IMR-90 (cell line): Measurements from ENCODE around the gene FBN3. TPM values are rescaled to one million over a fixed set of nuclear protein-coding genes. Genes with fewer than 3 reads are reported as not detected.

Source experiments
- ATAC-seq: fragments of 200-7000 bp; cut with Tn5 transposase; 2 replicates; pipeline ENCODE4 v1.9.1; 2020; ENCODE audit warnings: low read depth, mild to moderate bottlenecking, moderate library complexity
- BruUV-seq: library from RNA; stranded (reverse); fragments of 400-500 nt; replicated peaks from 2 replicates; lab custom pipeline; 2021; lab: Mats Ljungman, UMichigan
- CTCF ChIA-PET: fragments of 300-600 bp; formaldehyde crosslinking; extraction: SDS; loops from one replicate; lab custom pipeline; 2021; ENCODE audit warnings: antibody characterized with exemption; lab: Yijun Ruan, JAX
- POLR2A ChIA-PET: fragments of 300-600 bp; sonication (Branson Sonifier 250); formaldehyde crosslinking; loops from one replicate; lab custom pipeline; 2022; ENCODE audit warnings: antibody characterized with exemption; ENCODE audit not compliant: unreplicated experiment; lab: Charles Lee
- DNase-seq: peaks from one replicate; pipeline ENCODE4 v3.0.0; 2013
- H2AFZ ChIP-seq: replicated peaks from 2 replicates; pipeline ENCODE3; 2013; ENCODE audit warnings: low read length, mild to moderate bottlenecking; ENCODE audit not compliant: poor library complexity
- H2AK5ac ChIP-seq: 2 replicates; pipeline ENCODE4 v1.6.1; 2013; ENCODE audit warnings: low read depth, low read length, inconsistent platforms
- H2AK9ac ChIP-seq: replicated peaks from 2 replicates; pipeline ENCODE3; 2013; ENCODE audit warnings: mild to moderate bottlenecking, low read depth, low read length, moderate library complexity; ENCODE audit not compliant: poor library complexity
- H2BK120ac ChIP-seq: 2 replicates; pipeline ENCODE4 v1.6.1; 2013; ENCODE audit warnings: low read depth, low read length, inconsistent platforms
- H2BK15ac ChIP-seq: 3 replicates; pipeline ENCODE4 v1.6.1; 2013; ENCODE audit warnings: low read depth, low read length, inconsistent platforms
- H2BK20ac ChIP-seq: 2 replicates; pipeline ENCODE4 v1.6.1; 2013; ENCODE audit warnings: low read depth, mild to moderate bottlenecking, inconsistent platforms, low read length, moderate library complexity
- H2BK5ac ChIP-seq: 2 replicates; pipeline ENCODE4 v1.6.1; 2013; ENCODE audit warnings: mild to moderate bottlenecking, low read depth, low read length, inconsistent platforms; ENCODE audit not compliant: poor library complexity, severe bottlenecking
- H3K14ac ChIP-seq: replicated peaks from 2 replicates; pipeline ENCODE4 v1.6.1; 2013; ENCODE audit warnings: low read depth, low read length, inconsistent platforms
- H3K18ac ChIP-seq: 2 replicates; pipeline ENCODE4 v1.6.1; 2013; ENCODE audit warnings: low read depth, low read length, control low read depth
- H3K23ac ChIP-seq: 2 replicates; pipeline ENCODE4 v1.6.1; 2013; ENCODE audit warnings: low read depth, low read length, inconsistent platforms
- H3K27ac ChIP-seq: 2 replicates; pipeline ENCODE4 v1.5.1; 2013; ENCODE audit warnings: mild to moderate bottlenecking, control low read depth, low read length; ENCODE audit not compliant: insufficient read depth
- H3K27me3 ChIP-seq: 2 replicates; pipeline ENCODE4 v1.6.1; 2013; ENCODE audit warnings: low read length; ENCODE audit not compliant: control insufficient read depth, insufficient read depth
- H3K36me3 ChIP-seq: 2 replicates; pipeline ENCODE4 v1.6.1; 2013; ENCODE audit warnings: low read length, mixed read lengths; ENCODE audit not compliant: control insufficient read depth, insufficient read depth
- H3K4ac ChIP-seq: 2 replicates; pipeline ENCODE4 v1.6.1; 2013; ENCODE audit warnings: low read depth, low read length, inconsistent platforms
- H3K4me1 ChIP-seq: 2 replicates; pipeline ENCODE4 v1.6.1; 2013; ENCODE audit warnings: low read length, mixed read lengths; ENCODE audit not compliant: control insufficient read depth, insufficient read depth
- H3K4me2 ChIP-seq: 2 replicates; pipeline ENCODE4 v1.6.1; 2013; ENCODE audit warnings: low read depth, mild to moderate bottlenecking, control low read depth, low read length, moderate library complexity
- H3K4me3 ChIP-seq: 2 replicates; pipeline ENCODE4 v1.5.1; 2013; ENCODE audit warnings: low read depth, mild to moderate bottlenecking, control low read depth, low read length, moderate library complexity; ENCODE audit not compliant: insufficient read depth
- H3K56ac ChIP-seq: 2 replicates; pipeline ENCODE4 v1.6.1; 2013; ENCODE audit warnings: low read length, inconsistent platforms; ENCODE audit not compliant: insufficient read depth; ENCODE audit errors: extremely low read depth
- H3K79me1 ChIP-seq, 2 experiments: 2 replicates each; pipeline ENCODE4 v1.6.1; 2013; ENCODE audit warnings: low read length in 2 of 2, inconsistent platforms in 1 of 2, low read depth in 1 of 2
- H3K9ac ChIP-seq: 2 replicates; pipeline ENCODE4 v1.6.1; 2013; ENCODE audit warnings: low read depth, low read length, control low read depth
- H3K9me1 ChIP-seq: 2 replicates; pipeline ENCODE4 v1.6.1; 2013; ENCODE audit warnings: low read length, inconsistent platforms; ENCODE audit not compliant: insufficient read depth
- H3K9me3 ChIP-seq: 2 replicates; pipeline ENCODE4 v1.6.1; 2013; ENCODE audit warnings: low read length; ENCODE audit not compliant: control insufficient read depth, insufficient read depth
- H4K20me1 ChIP-seq: 2 replicates; pipeline ENCODE4 v1.6.1; 2013; ENCODE audit warnings: low read length, inconsistent platforms; ENCODE audit not compliant: insufficient read depth
- H4K5ac ChIP-seq: 2 replicates; pipeline ENCODE4 v1.6.1; 2013; ENCODE audit warnings: mild to moderate bottlenecking, low read depth, low read length, control low read depth
- H4K8ac ChIP-seq, 2 experiments: 2 replicates each; pipeline ENCODE4 v1.6.1; 2013; ENCODE audit warnings: low read depth in 2 of 2, low read length in 2 of 2, control low read depth in 1 of 2, inconsistent platforms in 1 of 2
- H4K91ac ChIP-seq: 2 replicates; pipeline ENCODE4 v1.6.1; 2013; ENCODE audit warnings: low read depth, low read length, inconsistent platforms; ENCODE audit not compliant: insufficient read depth
- BHLHE40 ChIP-seq: fragments of 150-350 bp; IDR thresholded peaks from 2 replicates; pipeline ENCODE4 v1.6.1; 2016; ENCODE audit warnings: mild to moderate bottlenecking, low read depth, low read length
- CEBPB ChIP-seq: IDR thresholded peaks from 2 replicates; pipeline ENCODE4 v1.6.1; 2012; ENCODE audit warnings: low read depth, low read length, improper control_type of control experiment
- CHD1 ChIP-seq: IDR thresholded peaks from 2 replicates; pipeline ENCODE4 v1.6.1; 2012; ENCODE audit warnings: low read depth, low read length, improper control_type of control experiment
- MAFK ChIP-seq: IDR thresholded peaks from 2 replicates; pipeline ENCODE4 v1.6.1; 2012; ENCODE audit warnings: low read depth, low read length, improper control_type of control experiment
- MAZ ChIP-seq: IDR thresholded peaks from 2 replicates; pipeline ENCODE4 v1.6.1; 2012; ENCODE audit warnings: low read depth, mild to moderate bottlenecking, low read length, improper control_type of control experiment, moderate library complexity, borderline replicate concordance
- MXI1 ChIP-seq: IDR thresholded peaks from 2 replicates; pipeline ENCODE4 v1.6.1; 2012; ENCODE audit warnings: low read depth, mild to moderate bottlenecking, low read length, moderate library complexity, borderline replicate concordance
- NFE2L2 ChIP-seq: fragments of 150-350 bp; IDR thresholded peaks from 2 replicates; pipeline ENCODE4 v1.6.1; 2016; ENCODE audit warnings: low read depth, mild to moderate bottlenecking, low read length
- RAD21 ChIP-seq: IDR thresholded peaks from 2 replicates; pipeline ENCODE4 v1.6.1; 2012; ENCODE audit warnings: low read length, improper control_type of control experiment
- RCOR1 ChIP-seq: IDR thresholded peaks from 2 replicates; pipeline ENCODE4 v1.6.1; 2012; ENCODE audit warnings: mild to moderate bottlenecking, low read length, improper control_type of control experiment; ENCODE audit not compliant: insufficient replicate concordance
- SMC3 ChIP-seq: fragments of 150-350 bp; IDR thresholded peaks from 2 replicates; pipeline ENCODE4 v1.6.1; 2016; ENCODE audit warnings: low read depth, mild to moderate bottlenecking, antibody characterized with exemption, low read length, moderate library complexity
- whole genome bisulfite sequencing, 2 experiments: methylation state at CpG; one replicate each; pipeline versions ENCODE4 v1.1.5 to v1.1.7; 2013; ENCODE audit warnings: missing lambda C conversion rate in 2 of 2; ENCODE audit not compliant: insufficient read length in 1 of 2; ENCODE audit errors: extremely low coverage in 2 of 2; 5-methylcytosine and 5-hydroxymethylcytosine counted together
- dilution Hi-C: fragments of 300-500 bp; cut with HindIII; formaldehyde crosslinking; loops from one replicate; pipeline ENCODE4 v1.14.3; 2018; ENCODE audit warnings: low sequenced_read_pairs; ENCODE audit not compliant: unreplicated experiment
- in situ Hi-C: fragments of 300-500 bp; cut with MboI; formaldehyde crosslinking; loops from 3 replicates; pipeline ENCODE4 v1.14.3; 2019; ENCODE audit warnings: low sequenced_read_pairs, inconsistent platforms, mixed read lengths
- intact Hi-C: fragments of 100-400 bp; cut with micrococcal nuclease; formaldehyde crosslinking; loops from 2 replicates; pipeline ENCODE4 v1.10.0; 2022
- polyA plus RNA-seq, 3 experiments: library from polyadenylated mRNA; depleted of rRNA; stranded (reverse); fragments of >200 nt; gene quantifications; 2 replicates each; pipeline ENCODE4 v1.2.3, GENCODE V29; 2012; ENCODE audit warnings: low replicate concordance in 1 of 3
- total RNA-seq: library from RNA; depleted of rRNA; stranded (reverse); fragments of >200 nt; gene quantifications from 2 replicates; pipeline ENCODE4 v1.2.3, GENCODE V29; 2012
- TF ChIP-seq, protein P1 (sequence below): fragments of 150-350 bp; IDR thresholded peaks from 2 replicates; pipeline ENCODE4 v1.6.1; 2016; ENCODE audit warnings: low read depth, mild to moderate bottlenecking, low read length, moderate library complexity, borderline replicate concordance
- TF ChIP-seq, protein P2 (sequence below): conservative IDR thresholded peaks from 2 replicates; pipeline ENCODE4 v1.5.1; 2012; ENCODE audit warnings: mild to moderate bottlenecking, low read depth, low read length, improper control_type of control experiment

FBN3 gene
- total and polyA plus RNA-seq, 2 of the 4 experiments (the other 2 are of a cell fraction) = not detected

GRCh38 chr19:8116437-8117293, 32.7 kb downstream of the FBN3 start (continued):
- no peak for TF ChIP-seq RCOR1

DNA sequence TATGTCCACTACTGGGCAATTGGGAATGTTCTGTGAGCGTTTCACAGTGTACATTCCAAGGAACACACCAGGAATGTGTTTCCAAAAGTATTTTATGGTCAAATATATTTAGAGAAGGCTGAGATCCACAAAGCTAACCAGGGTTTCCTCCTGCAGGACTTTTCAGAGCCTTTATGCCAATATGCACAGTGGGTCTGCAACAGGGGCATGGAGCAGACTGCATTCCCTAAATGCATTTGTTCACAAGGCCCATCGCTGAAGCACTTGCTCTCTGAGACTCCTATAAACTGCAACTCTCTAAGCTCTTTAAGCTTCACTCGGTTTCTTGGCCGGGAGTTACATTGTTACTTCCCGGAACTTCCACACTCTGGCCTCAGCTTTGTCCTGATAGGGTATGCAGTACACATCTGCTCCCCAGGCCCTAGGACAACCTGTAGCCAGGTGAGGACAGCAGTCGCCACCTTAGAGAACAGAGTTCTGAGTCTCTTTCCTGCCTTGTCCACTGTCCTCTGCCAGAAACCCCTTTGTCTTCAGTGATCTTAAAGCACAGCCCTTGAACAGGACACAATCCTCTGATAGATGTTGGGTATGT, 33.5 kb downstream of the FBN3 start:
- no peak for DNase-seq
- dilution Hi-C loops = no loop called here
- in situ Hi-C loops = no loop called here
- no peak for TF ChIP-seq MAZ
- TF ChIP-seq RCOR1 = no peak
- TF ChIP-seq BHLHE40 = no peak
- TF ChIP-seq, protein P1, sequence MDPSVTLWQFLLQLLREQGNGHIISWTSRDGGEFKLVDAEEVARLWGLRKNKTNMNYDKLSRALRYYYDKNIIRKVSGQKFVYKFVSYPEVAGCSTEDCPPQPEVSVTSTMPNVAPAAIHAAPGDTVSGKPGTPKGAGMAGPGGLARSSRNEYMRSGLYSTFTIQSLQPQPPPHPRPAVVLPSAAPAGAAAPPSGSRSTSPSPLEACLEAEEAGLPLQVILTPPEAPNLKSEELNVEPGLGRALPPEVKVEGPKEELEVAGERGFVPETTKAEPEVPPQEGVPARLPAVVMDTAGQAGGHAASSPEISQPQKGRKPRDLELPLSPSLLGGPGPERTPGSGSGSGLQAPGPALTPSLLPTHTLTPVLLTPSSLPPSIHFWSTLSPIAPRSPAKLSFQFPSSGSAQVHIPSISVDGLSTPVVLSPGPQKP = no peak
- TF ChIP-seq NFE2L2 = no peak
- no peak for TF ChIP-seq MXI1
- no peak for TF ChIP-seq SMC3
- no peak for TF ChIP-seq RAD21
- TF ChIP-seq, protein P2, sequence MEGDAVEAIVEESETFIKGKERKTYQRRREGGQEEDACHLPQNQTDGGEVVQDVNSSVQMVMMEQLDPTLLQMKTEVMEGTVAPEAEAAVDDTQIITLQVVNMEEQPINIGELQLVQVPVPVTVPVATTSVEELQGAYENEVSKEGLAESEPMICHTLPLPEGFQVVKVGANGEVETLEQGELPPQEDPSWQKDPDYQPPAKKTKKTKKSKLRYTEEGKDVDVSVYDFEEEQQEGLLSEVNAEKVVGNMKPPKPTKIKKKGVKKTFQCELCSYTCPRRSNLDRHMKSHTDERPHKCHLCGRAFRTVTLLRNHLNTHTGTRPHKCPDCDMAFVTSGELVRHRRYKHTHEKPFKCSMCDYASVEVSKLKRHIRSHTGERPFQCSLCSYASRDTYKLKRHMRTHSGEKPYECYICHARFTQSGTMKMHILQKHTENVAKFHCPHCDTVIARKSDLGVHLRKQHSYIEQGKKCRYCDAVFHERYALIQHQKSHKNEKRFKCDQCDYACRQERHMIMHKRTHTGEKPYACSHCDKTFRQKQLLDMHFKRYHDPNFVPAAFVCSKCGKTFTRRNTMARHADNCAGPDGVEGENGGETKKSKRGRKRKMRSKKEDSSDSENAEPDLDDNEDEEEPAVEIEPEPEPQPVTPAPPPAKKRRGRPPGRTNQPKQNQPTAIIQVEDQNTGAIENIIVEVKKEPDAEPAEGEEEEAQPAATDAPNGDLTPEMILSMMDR = no peak
- TF ChIP-seq MAFK = no peak
- no peak for TF ChIP-seq CHD1
- no peak for TF ChIP-seq CEBPB

More for the DNA sequence above, 33.5 kb downstream of the FBN3 start:
- H2AK9ac ChIP-seq = no peak overlapping the region
- no peaks in the 10 kb centered on the region for H3K79me1 ChIP-seq
- intact Hi-C loops = no loop called here
- H3K36me3 ChIP-seq = no peaks in the 10 kb centered on the region
- CTCF ChIA-PET = interaction anchor here (0.8 kb wide), 1 partner anchor 36 kb away, joined by 3 read pairs; no protein-coding TSS in a partner anchor
- ATAC-seq = peak; percentile 42; the same call in 1 of the 2 replicates
- no peak overlapping the region for H3K23ac ChIP-seq
- H4K91ac ChIP-seq = no peak overlapping the region
- H3K4ac ChIP-seq = no peak overlapping the region
- H3K18ac ChIP-seq = no peak overlapping the region
- no TSS peak for BruUV-seq
- H2AK5ac ChIP-seq = no peak overlapping the region
- POLR2A ChIA-PET = no interaction called here
- no peak overlapping the region for H3K4me2 ChIP-seq
- no peak overlapping the region for H4K5ac ChIP-seq
- H4K8ac ChIP-seq = no peak overlapping the region
- H3K56ac ChIP-seq = no peak overlapping the region
- no peak overlapping the region for H3K27ac ChIP-seq
- H3K27me3 ChIP-seq = no peaks in the 10 kb centered on the region; the same call in 1 of the 2 replicates
- whole genome bisulfite sequencing, 2 experiments = 100% methylated on average over 2 of the region's 6 CpGs; no CpG with 5 or more reads in 1 of the 2 experiments
- no peak overlapping the region for H3K9ac ChIP-seq
- H2BK20ac ChIP-seq = no peak overlapping the region
- no peak overlapping the region for H2AFZ ChIP-seq
- no peak overlapping the region for H2BK120ac ChIP-seq
- H3K14ac ChIP-seq = no peak overlapping the region
- H2BK15ac ChIP-seq = no peak overlapping the region
- H3K9me1 ChIP-seq = no peaks in the 10 kb centered on the region
- H2BK5ac ChIP-seq = no peak overlapping the region
- H3K4me3 ChIP-seq = no peak overlapping the region
- H3K9me3 ChIP-seq = no peaks in the 10 kb centered on the region
- H4K20me1 ChIP-seq = no peaks in the 10 kb centered on the region
- H3K4me1 ChIP-seq = no peaks in the 10 kb centered on the region
